PC-9 (cell line): ENCODE data around the gene HMBS. TPM values are rescaled to one million over a fixed set of nuclear protein-coding genes. Genes with fewer than 3 reads are reported as not detected.

ENCODE experiments used
- BruUV-seq: library from RNA; stranded (reverse); fragments of 400-500 nt; replicated peaks from 2 replicates; lab custom pipeline; 2021; lab: Mats Ljungman, UMichigan
- CTCF ChIA-PET: fragments of 300-600 bp; sonication (Branson Sonifier 250); formaldehyde crosslinking; loops from one replicate; lab custom pipeline; 2022; ENCODE audit warnings: antibody characterized with exemption; lab: Charles Lee
- POLR2A ChIA-PET: fragments of 300-600 bp; sonication (Branson Sonifier 250); formaldehyde crosslinking; loops from one replicate; lab custom pipeline; 2022; ENCODE audit warnings: antibody characterized with exemption; ENCODE audit not compliant: unreplicated experiment; lab: Charles Lee
- DNase-seq, 2 experiments: peaks; one replicate each; pipeline versions ENCODE4 v3.0.0 to v3.0.0-alpha.2; 2015 to 2022; ENCODE audit warnings: mixed read lengths in 1 of 2
- H2AFZ ChIP-seq: fragments of 200-600 bp; sonication (generic); 2 replicates; pipeline ENCODE4 v1.8.1; 2017; ENCODE audit warnings: antibody characterized with exemption
- H3F3A ChIP-seq: fragments of 200-600 bp; sonication (generic); 2 replicates; pipeline ENCODE4 v1.8.1; 2017; ENCODE audit warnings: antibody characterized with exemption, mild to moderate bottlenecking, low read depth; ENCODE audit not compliant: insufficient read depth
- H3K27ac ChIP-seq: fragments of 200-600 bp; sonication (generic); 2 replicates; pipeline ENCODE4 v1.6.1; 2016; ENCODE audit warnings: mixed run types
- H3K27me3 ChIP-seq: fragments of 200-600 bp; sonication (generic); 2 replicates; pipeline ENCODE4 v1.6.1; 2016; ENCODE audit warnings: low read depth, mixed run types; ENCODE audit not compliant: insufficient read depth
- H3K36me3 ChIP-seq: fragments of 200-600 bp; sonication (generic); 2 replicates; pipeline ENCODE4 v1.6.1; 2016; ENCODE audit warnings: low read depth, mixed run types
- H3K4me1 ChIP-seq: fragments of 200-600 bp; sonication (generic); replicated peaks from 2 replicates; pipeline ENCODE4 v1.6.1; 2016; ENCODE audit warnings: mixed run types; ENCODE audit not compliant: insufficient read depth
- H3K4me2 ChIP-seq: fragments of 200-600 bp; sonication (generic); 2 replicates; pipeline ENCODE4 v1.6.1; 2017; ENCODE audit warnings: mixed run types
- H3K4me3 ChIP-seq: fragments of 200-600 bp; sonication (generic); 2 replicates; pipeline ENCODE4 v1.6.1; 2016; ENCODE audit warnings: mixed run types
- H3K79me2 ChIP-seq: fragments of 200-600 bp; sonication (generic); 2 replicates; pipeline ENCODE4 v1.6.1; 2017; ENCODE audit warnings: low read depth, mixed run types
- H3K9me2 ChIP-seq: fragments of 200-600 bp; sonication (generic); 2 replicates; pipeline ENCODE4 v1.8.1; 2017; ENCODE audit warnings: mild to moderate bottlenecking; ENCODE audit not compliant: insufficient read depth
- H3K9me3 ChIP-seq: fragments of 200-600 bp; sonication (generic); 2 replicates; pipeline ENCODE4 v1.8.1; 2016; ENCODE audit warnings: low read depth; ENCODE audit not compliant: insufficient read depth
- H4K20me1 ChIP-seq: fragments of 200-600 bp; sonication (generic); 2 replicates; pipeline ENCODE4 v1.8.1; 2017; ENCODE audit not compliant: insufficient read depth
- EZH2 ChIP-seq: fragments of 200-600 bp; sonication (generic); IDR thresholded peaks from 2 replicates; pipeline ENCODE4 v1.8.0; 2017; ENCODE audit warnings: antibody characterized with exemption, low read depth
- intact Hi-C: fragments of 100-400 bp; cut with micrococcal nuclease; formaldehyde crosslinking; loops from one replicate; pipeline ENCODE4 v1.10.0; 2022; ENCODE audit not compliant: unreplicated experiment
- total RNA-seq: library from RNA; stranded (reverse); gene quantifications from 2 replicates; pipeline ENCODE4 v1.2.3, GENCODE V29; 2021
- TF ChIP-seq, protein P1 (sequence below): fragments of 200-600 bp; sonication (generic); conservative IDR thresholded peaks from 2 replicates; pipeline ENCODE4 v1.6.1; 2017; ENCODE audit warnings: mixed run types, antibody characterized with exemption, mild to moderate bottlenecking, moderate library complexity

HMBS gene
- total RNA-seq, 1 experiment from 2014 or later, result 49.3 TPM

- TF ChIP-seq, protein P1, sequence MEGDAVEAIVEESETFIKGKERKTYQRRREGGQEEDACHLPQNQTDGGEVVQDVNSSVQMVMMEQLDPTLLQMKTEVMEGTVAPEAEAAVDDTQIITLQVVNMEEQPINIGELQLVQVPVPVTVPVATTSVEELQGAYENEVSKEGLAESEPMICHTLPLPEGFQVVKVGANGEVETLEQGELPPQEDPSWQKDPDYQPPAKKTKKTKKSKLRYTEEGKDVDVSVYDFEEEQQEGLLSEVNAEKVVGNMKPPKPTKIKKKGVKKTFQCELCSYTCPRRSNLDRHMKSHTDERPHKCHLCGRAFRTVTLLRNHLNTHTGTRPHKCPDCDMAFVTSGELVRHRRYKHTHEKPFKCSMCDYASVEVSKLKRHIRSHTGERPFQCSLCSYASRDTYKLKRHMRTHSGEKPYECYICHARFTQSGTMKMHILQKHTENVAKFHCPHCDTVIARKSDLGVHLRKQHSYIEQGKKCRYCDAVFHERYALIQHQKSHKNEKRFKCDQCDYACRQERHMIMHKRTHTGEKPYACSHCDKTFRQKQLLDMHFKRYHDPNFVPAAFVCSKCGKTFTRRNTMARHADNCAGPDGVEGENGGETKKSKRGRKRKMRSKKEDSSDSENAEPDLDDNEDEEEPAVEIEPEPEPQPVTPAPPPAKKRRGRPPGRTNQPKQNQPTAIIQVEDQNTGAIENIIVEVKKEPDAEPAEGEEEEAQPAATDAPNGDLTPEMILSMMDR, result no peak
- no peak for TF ChIP-seq EZH2
- no peaks in the 10 kb centered on the region for H3K9me3 ChIP-seq
- peaks cover 3% of the 10 kb centered on the region; the same call in 1 of the 2 replicates for H4K20me1 ChIP-seq
- H2AFZ ChIP-seq, result peak overlapping the region; percentile 95
- ChIA-PET POLR2A (interaction anchor here (0.5 to 1.2 kb wide), 10 partner anchors 18 to 800 kb away, joined by 3 to 29 read pairs (median 8); partner anchors contain the start of genes HINFP and VPS11), CTCF (interaction anchor here (0.5 to 1.8 kb wide), 6 partner anchors 10 to 253 kb away, joined by 3 to 16 read pairs (median 6); partner anchors contain the start of genes C2CD2L, DPAGT1 and VPS11)
- peaks cover 23% of the 10 kb centered on the region for H3K79me2 ChIP-seq
- peaks cover 40% of the 10 kb centered on the region for H3F3A ChIP-seq
- H3K27me3 ChIP-seq, result no peaks in the 10 kb centered on the region
- peaks cover 24% of the 10 kb centered on the region for H3K4me1 ChIP-seq
- TSS peak; percentile 74 for BruUV-seq
- DNase-seq, result peak in 1 of 2 experiments; percentile 36
- peak overlapping the region; percentile 98 for H3K4me2 ChIP-seq
- H3K27ac ChIP-seq, result 0 out of 2 replicates have a peak overlapping the region, but pooled peaks have one; percentile 53
- peaks cover 9% of the 10 kb centered on the region; the same call in 1 of the 2 replicates for H3K36me3 ChIP-seq
- intact Hi-C loops, result no loop called here
- peak overlapping the region; percentile 86 for H3K4me3 ChIP-seq
- no peaks in the 10 kb centered on the region for H3K9me2 ChIP-seq
Observed at GRCh38 chr11:119085437-119085847, 761 bp downstream of the HMBS start.

DNA sequence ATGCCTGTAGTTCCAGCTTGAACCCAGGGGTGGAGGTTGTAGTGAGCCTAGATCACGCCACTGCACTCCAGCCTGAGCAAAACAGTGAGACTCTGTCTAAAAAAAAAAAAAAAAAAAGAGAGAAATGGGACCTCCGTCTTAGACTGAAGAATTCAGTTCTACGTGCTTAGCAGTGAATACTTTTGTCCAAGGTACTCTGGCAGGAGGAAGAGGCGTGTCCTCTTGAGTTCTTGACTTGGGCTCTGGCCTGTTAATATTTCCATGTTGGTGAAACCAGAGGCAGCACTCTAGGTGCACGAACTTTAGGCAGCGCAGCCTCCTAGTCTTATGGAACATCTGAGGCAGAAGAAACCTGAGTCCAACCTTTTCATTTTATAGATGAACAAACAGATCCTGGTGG lies 2.4 kb downstream of the HMBS start:
- POLR2A ChIA-PET, result interaction anchor here (1.0 kb wide), 1 partner anchor 15 kb away, joined by 3 read pairs; no protein-coding TSS in a partner anchor
- CTCF ChIA-PET, result interaction anchor here (0.6 kb wide), 1 partner anchor 1032 kb away, joined by 11 read pairs; no protein-coding TSS in a partner anchor
- 0 out of 2 replicates have a peak overlapping the region, but pooled peaks have one; percentile 6 for H3K27ac ChIP-seq
- peaks cover 3% of the 10 kb centered on the region; the same call in 1 of the 2 replicates for H4K20me1 ChIP-seq
- H3K9me3 ChIP-seq, result no peaks in the 10 kb centered on the region
- TF ChIP-seq, protein P1, result no peak
- no peak for TF ChIP-seq EZH2
- H3K27me3 ChIP-seq, result no peaks in the 10 kb centered on the region
- peaks cover 39% of the 10 kb centered on the region; the same call in 1 of the 2 replicates for H3F3A ChIP-seq
- H3K36me3 ChIP-seq, result peaks cover 2% of the 10 kb centered on the region; the same call in 1 of the 2 replicates
- no peak overlapping the region for H3K4me3 ChIP-seq
- H3K4me1 ChIP-seq, result peaks cover 26% of the 10 kb centered on the region
- no peak for DNase-seq
- peaks cover 31% of the 10 kb centered on the region for H3K79me2 ChIP-seq
- H3K4me2 ChIP-seq, result peak overlapping the region; percentile 50
- intact Hi-C loops, result no loop called here
- no peaks in the 10 kb centered on the region for H3K9me2 ChIP-seq
- no TSS peak for BruUV-seq
- H2AFZ ChIP-seq, result no peak overlapping the region

GRCh38 chr11:119087747-119088241 lies 3.1 kb downstream of the HMBS start:
- peak overlapping the region; percentile 50 for H3K4me2 ChIP-seq
- CTCF ChIA-PET, result no interaction called here
- no peaks in the 10 kb centered on the region for H3K9me3 ChIP-seq
- peaks cover 37% of the 10 kb centered on the region for H3K79me2 ChIP-seq
- H3K27me3 ChIP-seq, result no peaks in the 10 kb centered on the region
- H3K4me3 ChIP-seq, result no peak overlapping the region
- TF ChIP-seq EZH2, result no peak
- TF ChIP-seq, protein P1, result no peak
- intact Hi-C loops, result no loop called here
- H3K4me1 ChIP-seq, result peaks cover 32% of the 10 kb centered on the region
- no peak overlapping the region for H2AFZ ChIP-seq
- H3F3A ChIP-seq, result peaks cover 39% of the 10 kb centered on the region; the same call in 1 of the 2 replicates
- H3K27ac ChIP-seq, result 0 out of 2 replicates have a peak overlapping the region, but pooled peaks have one; percentile 6
- POLR2A ChIA-PET, result interaction anchor here (1.0 kb wide), 1 partner anchor 15 kb away, joined by 3 read pairs; no protein-coding TSS in a partner anchor
- BruUV-seq, result no TSS peak
- peak; percentile 31 to 35 for DNase-seq
- no peaks in the 10 kb centered on the region for H3K9me2 ChIP-seq
- peaks cover 8% of the 10 kb centered on the region for H4K20me1 ChIP-seq
- peaks cover 8% of the 10 kb centered on the region for H3K36me3 ChIP-seq
